EH (cell line): ENCODE results near the gene CDH13.

ENCODE experiments used
- DNase-seq: peaks from one replicate; pipeline ENCODE4 v3.0.0-alpha.2; 2015; ENCODE audit warnings: low read depth

CDH13 gene

GRCh38 chr16:83355570-83356218 is 728.9 kb downstream of the CDH13 start:
- no peak for DNase-seq

DNA sequence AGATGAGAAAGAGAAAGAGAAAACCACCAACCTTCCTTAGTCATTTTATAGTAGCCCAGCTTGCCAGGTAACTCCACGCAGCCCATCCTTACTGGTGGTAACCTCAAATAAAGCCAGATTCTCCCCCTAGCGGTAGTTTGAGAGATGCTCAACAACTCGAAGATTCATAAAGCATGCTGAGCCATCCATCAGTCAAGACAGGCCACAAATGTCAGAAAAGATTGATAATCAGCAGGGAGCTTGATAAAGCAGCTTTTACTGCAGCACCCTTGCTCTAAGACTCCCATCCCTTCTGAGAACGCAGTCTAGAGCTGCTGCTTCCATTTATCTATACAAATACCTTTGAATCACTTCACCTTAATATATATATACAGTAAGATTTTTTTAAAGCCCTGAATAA is 729.5 kb downstream of the CDH13 start:
- peak; percentile 59 for DNase-seq

DNA sequence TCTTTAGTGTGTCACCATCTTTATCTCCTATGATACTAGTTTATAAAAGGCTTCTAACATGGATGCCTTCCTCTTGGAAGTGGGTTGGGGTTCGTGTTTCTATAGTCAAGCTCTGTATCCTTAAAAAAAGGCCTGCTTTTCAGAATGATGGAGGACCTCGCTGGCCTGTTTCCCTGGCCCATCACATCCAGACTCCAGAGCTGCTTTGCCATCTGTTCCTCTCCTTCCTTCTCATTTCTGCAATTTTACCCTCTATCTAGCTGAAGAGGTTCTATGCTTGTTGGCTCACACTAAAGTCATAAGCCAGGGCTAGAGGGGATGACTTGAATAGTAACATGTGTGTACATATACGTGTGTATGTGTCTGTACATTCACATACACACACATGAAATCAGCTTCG is 730.2 kb downstream of the CDH13 start:
- no peak for DNase-seq

DNA sequence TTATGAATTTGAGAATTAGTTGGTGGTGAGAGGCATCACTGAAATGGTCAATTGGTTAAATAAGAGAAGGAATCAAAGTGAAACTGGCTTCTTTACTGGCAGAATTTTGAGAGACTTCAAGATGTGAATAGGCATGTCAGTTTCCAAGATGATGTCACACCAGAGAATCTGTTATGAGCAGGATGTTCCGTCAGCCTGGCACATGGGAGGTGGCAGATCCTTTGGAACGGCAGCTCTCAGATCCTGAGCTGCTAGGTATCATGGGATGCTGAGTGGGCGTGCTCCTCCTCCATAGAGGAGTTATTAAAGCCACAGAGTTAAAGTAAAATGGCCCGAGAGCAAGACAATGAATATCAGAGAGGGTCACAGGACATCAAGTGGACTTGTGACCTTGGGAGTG is 736.8 kb downstream of the CDH13 start:
- DNase-seq, result no peak

DNA sequence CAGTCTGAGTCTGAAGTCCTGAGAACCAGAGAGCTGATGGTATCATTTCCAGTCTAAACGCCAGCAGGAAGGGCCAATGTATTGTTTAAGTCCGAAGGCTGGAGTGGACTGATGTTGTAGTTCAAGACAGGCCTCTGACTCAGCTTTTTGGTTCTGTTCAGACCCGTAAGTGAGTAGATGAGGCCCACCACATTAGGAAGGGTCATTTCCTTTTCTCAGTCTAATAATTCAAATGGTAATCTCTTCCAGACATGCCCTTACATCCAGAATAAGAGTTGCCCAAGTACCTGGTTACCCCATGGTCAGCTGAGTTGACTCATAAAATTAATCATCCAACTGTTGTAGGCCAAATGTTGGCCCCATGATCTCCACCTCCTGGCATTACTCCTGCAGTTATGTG is 738.4 kb downstream of the CDH13 start:
- DNase-seq, result no peak

GRCh38 chr16:83366228-83366627 is 739.5 kb downstream of the CDH13 start:
- no peak for DNase-seq

GRCh38 chr16:83374979-83375378 is 748.2 kb downstream of the CDH13 start:
- no peak for DNase-seq

- DNase-seq, result peak; percentile 67
Observed at GRCh38 chr16:83389751-83390150, 763.0 kb downstream of the CDH13 start.

DNA sequence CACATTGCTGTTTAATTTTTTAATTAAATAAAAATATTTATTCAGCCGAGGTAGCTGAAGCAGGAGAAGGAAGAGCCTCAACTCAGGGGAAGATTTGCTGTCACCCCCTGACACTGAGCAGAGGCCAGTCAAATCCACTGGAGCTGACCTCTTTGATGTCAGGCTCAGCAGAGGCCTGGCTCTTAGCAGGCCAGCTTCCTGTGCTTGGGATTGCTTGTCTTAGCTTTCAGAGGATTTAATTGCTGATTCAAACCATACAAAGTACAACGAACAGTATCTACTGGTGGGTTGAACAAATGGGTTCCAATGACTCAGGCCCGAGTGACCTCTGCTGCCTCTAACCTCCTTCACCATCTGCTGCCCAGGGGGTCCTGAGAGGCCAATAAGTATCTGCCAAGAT is 764.0 kb downstream of the CDH13 start:
- peak; percentile 28 for DNase-seq

DNA sequence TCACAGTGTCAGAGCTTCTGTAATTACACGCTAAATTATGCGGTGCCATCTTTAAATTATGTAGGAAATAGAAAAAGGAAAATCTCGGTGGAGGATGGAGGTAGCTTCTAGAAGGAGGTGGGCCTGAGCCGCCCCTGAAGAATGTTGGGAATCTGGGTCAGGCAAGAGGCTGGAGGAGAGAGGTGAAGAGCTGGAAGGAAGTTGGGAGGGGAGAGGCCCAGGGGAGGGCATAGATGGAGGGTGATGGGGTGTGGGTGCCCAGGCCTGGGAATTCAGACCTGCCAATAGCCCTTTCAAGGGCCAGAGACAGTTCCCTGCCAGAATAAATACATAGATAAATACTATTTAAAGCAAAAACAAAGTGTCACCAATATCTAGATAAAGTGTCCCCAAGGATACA is 766.0 kb downstream of the CDH13 start:
- DNase-seq, result peak; percentile 61

DNA sequence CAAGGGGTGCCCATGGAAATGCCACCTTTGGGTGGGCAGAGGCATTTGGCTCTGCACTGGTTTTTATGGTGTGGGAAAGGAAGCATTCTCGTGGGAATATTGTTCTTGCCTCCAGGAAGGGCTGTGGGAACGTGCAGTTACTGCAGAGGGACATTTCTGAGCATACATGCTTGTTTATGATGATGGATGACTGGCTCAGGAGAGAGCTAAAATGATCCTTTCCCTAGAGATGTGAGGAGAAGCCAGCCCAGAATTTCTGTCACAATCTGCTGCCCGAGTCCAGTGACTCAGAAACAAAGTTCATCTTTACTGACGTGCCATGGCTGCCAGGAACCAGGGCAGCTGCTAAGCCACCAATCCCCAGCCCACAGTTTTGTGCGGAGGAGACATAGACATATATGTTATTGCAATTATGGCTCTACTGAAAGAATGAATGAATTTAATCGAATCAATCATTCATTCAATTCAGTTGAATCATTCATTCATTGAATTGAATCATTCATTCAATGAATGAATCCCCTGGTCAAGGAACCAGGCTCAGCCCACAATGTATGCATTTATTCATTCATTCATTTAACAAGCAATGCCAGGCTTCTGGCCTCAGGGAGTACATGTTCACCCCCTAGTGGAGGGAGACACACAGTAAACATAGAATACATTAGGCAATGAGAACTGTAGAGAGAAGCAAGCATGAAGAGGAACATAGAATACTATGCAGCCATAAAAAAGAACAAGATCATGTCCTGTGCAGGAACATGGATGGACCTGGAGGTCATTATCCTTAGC is 766.6 kb downstream of the CDH13 start:
- DNase-seq, result peak; percentile 80

DNA sequence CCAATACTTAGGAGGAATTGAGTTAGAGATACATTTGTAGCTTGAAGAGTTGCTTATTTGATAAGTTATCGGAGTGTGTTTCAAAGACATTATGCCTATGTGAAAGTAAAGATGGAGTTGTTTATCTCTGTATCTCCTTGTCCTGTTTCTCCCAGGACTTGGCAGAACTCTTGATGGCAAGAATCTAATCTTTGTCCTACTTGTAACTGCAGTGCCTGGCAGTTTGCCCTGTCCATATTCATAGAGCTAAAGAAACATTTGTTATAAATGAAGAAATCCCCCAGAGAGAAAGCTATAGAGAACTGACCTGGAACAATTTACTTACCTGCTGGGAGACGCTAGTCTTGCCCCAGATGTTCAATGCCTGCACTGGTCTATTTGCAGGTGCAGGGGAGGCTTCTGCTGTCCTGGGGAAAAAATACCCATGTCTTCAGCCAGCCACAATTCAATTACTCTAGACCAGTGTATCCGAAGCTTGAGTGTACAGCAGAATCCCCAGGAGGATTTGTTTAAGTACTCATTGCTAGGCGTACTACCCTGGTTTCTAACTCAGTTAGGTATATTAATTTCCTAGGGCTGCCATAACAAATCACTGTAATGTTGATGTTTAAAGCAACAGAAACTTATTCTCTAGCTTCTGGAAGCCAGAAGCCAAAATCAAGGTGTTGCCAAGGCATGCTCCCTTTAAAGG is 771.0 kb downstream of the CDH13 start:
- DNase-seq, result no peak

- DNase-seq, result no peak
Observed at GRCh38 chr16:83400234-83400633, 773.5 kb downstream of the CDH13 start.

DNA sequence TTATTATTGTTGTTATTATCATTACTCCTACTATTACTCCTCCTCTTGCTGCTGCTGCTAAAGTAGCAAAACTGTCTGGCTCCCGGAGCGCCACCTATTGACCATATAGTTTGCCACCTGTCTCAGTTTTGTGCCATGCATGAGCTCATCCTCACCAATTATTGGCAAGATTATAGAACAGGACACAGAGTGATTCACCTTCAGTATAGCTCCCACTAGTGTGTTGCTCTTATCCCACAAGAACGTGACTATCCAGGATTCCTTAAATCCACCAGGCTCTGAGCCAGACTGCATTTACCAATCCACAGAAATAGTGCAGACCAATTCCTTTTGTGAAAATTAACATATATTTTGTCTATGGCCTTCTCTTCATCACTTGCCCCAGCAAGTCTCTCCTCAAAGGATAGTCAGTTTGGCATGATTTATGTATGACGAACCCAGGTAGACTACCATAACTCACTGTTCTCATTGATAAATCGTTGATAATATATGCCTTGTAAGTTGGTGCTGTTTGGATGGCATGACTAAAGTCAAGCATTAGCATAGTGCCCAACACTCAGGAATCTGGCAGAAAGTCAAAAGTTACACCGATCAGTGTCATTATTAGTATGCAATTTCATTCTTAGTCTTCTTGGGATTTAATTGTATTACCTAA is 775.5 kb downstream of the CDH13 start:
- peak; percentile 55 for DNase-seq

DNA sequence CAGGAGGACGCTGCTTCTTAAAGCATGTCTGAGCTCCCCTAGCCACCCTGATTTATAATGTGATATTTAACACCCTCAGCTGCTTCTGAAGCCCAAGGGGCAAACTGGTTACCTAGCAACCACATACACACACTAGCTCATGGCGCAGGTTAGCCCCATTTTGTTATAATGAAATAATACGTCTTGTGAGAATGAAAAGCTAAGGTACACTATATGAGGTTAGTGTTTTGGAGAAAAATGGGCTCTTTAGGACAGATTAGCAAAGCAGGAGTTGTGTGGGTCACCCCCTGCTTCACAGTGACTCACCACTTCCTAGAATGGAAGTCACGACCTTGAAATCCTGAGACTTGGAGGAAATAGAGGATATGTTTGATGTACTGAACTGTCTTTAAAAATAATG is 776.2 kb downstream of the CDH13 start:
- DNase-seq, result peak; percentile 74

- DNase-seq, result peak; percentile 81
Observed at GRCh38 chr16:83403761-83404160, 777.0 kb downstream of the CDH13 start.

DNA sequence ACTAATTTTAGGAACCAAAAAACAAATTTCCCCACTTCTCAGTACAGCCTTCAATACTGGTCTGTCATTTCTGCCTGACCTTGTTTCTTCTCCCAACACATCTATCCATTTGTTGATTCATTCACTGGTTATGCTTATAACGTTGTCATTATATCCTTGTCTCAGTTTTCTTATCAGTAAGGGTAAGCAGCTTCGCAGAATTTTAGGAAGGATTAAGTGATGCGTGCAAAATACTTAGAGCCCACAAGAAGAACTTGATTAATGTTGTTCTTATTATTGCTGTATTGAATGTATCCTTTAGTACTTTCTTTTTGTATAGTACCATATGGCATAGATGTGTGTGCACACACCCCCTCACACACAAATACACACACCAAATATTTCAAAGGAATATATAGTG is 777.5 kb downstream of the CDH13 start:
- no peak for DNase-seq

GRCh38 chr16:83407928-83408327 is 781.2 kb downstream of the CDH13 start:
- DNase-seq, result no peak

DNA sequence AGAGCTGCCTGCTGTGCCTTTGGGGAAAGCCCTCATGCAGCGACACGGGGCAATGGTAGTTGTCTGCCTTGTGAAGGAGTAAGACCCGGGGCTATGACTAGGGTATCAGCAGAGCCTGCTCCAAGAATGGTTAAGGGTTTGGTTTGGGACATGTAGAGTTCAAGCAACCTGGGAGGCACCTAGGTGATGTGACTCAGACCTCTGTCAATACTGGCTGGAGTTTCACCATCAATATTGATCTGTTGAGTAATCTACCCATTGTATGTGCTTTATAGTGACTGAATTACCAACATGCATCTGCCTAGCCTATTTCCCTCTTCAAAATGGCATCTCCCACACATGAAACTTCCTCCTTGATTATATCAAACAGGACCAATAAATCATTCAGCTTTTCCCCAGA is 782.6 kb downstream of the CDH13 start:
- no peak for DNase-seq

DNA sequence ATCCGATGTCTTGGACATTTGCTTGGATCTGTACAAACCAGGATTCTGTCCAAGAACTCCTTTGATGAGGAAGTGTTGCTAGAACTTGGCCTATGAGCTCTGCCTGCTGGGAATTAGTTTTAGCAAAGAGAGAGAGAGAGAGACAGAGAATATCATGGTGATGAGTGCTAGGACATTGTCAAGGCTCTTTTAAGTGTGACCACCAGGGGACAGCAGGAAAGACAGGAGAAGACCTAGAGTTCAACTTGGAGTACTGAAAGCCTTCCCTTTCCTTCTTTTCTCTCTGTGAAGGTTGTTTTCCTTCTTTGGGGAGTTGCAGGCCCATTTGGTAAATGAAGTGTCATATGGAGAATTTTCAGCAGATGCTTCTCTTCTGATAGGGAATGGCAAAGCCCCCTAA is 791.8 kb downstream of the CDH13 start:
- no peak for DNase-seq

GRCh38 chr16:83420206-83420760 is 793.5 kb downstream of the CDH13 start:
- peak; percentile 63 for DNase-seq

DNA sequence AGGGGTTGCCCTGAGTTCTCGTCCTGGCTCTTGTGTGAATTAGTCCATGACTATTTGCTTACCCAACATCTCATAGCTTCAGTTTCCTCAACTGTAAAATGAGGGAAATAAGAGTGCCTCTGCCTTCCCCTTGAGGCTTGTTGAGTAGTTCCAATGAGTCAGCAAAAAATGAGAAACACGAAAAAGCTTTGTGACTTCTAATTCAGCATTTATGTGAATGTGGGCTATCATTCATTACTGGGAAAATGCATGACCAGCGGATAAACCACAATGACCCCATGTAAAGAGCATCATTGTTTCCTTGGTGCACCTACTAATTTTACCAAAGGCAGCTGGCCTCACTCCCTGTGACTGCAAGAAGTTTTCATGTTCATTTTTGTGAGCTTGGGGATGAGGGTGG is 806.4 kb downstream of the CDH13 start:
- peak; percentile 5 for DNase-seq
